Activated T-cell treated with anti-CD3 and anti-CD28 coated beads, Interleukin-2, amount 50 U/mL, for 1 hour (primary cell): ENCODE measurements around the gene FRMPD4.

Experiments
- DNase-seq: peaks from one replicate; pipeline ENCODE4 v3.0.0-alpha.2; 2020

The FRMPD4 gene

DNA sequence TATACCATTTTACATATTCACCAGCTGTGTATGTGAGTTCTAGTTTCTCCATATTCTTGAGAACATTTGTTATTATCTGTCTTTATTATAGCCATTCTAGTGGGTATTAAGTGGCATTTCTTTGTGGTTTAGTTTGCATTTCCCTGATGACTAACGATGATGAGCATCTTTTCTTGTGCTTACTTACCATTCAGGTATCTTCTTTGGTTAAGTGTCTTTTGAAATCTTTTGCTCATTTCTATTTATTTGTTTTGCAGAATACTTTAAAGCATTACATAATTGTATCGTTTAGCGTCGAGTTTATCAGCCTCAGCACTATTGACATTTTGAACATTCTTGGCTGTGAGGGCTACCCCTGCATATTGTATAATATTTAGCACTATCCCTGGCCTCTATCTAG is 85.4 kb downstream of the FRMPD4 start:
- no peak for DNase-seq

DNA sequence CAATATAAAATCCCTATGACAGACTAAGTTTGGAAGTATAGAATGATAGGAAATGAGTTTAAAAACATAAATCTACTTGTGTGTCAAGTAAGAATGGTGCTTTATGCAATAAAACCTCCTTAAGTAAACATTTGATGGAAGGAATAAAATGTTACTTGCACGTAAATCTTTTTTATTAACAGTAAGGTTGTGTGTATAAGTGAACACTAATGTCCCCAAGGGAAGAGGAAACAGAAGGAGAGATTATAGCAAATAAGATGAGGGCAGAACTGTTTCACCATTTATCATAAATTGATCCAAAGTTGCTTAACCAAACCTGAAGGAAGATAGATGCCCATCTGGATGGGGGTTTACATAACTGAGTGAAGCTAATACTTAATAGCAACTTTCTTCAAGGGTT is 86.8 kb downstream of the FRMPD4 start:
- no peak for DNase-seq

DNA sequence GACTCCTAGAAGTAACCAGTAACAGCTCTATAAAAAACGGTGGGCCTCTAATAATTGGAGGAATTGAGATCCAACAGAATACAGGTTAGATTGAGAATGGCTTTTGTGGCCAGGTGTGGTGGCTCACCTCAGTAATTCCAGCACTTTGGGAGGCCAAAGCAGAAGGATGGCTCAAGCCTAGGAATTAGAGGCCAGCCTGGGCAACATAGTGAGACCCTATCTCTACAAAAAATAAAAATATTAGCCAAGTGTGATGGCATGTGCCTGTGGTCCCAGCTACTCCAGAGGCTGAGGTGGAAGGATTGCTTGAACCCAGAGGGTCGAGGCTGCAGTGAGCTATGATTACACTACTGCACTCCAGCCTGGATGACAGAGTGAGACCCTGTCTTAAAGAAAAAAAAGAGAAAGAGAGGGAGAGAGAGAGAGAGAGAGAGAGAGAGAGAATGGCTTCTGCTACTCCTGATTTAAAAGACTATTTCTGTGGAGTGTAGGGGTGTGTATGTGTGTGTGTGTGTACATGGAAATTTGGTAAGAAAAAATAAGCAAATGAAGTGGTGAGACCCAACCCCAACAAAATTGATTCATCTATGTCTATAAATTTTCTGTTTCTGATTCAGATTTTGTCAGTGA is 89.3 kb downstream of the FRMPD4 start:
- no peak for DNase-seq

DNA sequence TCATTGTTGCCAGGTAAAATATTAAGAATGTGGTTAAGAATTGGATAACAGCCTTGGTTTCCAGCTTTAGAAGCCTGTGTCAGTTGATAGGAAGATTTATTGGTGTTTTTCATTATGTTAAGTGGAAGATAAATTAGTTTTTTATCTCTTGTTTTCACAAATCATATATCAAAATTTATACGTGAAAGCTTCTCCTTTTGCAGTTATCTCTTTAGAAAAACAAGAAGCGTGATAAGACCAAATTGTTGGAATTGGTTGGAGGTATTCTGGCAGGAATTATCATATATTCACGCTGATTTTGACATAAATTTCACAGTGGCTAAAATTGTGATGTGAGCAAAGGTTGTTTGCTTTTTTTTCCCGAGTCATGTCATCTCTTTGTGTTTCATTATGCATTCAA is 90.6 kb downstream of the FRMPD4 start:
- no peak for DNase-seq

DNA sequence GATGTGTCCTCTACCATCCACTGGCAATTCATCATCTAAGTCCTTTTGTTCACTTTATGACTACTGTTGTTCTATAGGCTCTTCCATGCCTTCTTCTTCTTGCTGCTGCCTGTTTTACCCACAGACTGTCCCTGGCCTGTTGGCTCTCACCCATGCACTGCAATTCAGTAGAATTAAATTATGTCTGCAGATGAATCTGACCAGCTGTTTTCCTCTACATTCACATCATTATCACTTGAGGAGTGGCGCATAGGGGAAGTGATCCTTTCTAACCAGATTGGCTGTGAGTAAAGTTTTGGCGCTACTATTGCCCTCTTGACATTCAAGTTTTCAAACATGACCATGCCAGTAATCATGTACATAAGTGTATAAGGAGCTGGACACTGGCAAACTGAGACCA is 91.7 kb downstream of the FRMPD4 start:
- no peak for DNase-seq

DNA sequence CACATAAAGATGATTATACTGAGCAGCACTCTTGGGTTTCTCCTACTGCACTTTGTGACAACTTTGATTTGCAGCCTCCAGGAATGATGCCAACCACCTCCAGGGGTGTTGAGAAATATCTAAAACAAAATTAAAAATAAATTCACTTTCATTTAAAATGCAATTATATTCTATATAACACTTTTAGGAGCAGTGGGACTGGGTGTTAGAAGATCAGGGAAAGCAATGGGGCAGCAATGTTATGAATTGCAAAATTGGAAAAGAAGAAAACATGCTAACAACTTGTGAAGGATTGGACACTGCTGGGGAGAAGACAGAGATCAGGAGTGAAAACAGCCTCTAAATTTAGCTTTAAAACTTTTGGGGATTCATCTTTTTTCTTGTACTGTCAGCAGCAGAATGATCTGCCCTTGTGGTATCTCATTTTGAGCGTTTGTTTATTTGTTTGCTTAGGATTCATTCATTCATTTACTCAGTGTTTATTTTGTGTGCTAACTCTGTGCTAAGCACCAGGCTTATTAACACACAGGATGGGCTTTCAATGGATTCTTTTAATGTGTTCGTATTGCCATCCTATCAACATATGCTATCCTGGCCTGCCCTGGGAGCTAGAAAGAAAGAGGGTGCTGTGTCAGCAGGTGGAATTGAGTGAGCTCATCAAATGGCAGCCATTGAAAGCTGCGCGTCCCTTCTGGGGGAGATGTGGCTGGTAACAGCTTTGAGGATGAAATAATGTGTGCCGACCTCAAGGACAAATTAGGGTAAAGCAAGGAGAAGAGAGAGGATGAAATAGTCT is 96.5 kb downstream of the FRMPD4 start:
- no peak for DNase-seq

DNA sequence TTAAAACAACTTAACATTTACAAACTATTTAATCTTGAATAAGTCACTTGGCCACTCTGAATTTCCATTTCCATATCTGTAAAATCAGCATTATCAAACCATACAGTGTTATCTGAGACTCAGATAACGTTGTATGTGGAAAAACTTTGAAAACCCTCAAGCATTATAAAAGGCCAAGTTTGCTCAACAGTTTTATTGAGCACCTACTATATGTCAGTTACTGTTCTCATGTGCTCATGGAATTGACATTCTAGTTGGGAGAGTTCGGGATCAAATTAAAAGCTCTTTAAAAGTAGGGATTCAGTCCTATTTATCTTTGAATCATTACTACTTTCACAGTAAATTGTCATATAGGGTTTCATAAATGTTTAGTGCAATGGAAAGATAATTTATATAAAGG is 97.9 kb downstream of the FRMPD4 start:
- no peak for DNase-seq

DNA sequence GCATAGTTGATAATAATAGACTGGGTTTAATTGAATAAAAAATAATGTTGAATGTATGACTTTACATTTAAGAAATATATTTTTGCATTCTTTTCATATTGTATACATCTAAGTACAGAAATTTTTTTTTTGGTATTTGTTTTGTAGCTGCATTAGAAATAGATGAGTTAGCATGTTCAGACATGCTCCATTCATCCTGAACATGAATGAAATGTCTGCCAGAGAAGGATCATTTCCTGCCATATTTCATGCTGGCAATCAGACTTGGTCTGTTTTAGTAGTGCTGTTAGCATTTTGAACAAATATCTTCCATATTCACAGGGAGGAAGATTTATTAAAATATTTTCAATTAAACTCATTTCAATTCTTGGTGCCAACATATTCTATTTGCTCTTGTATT is 98.9 kb downstream of the FRMPD4 start:
- DNase-seq: no peak

DNA sequence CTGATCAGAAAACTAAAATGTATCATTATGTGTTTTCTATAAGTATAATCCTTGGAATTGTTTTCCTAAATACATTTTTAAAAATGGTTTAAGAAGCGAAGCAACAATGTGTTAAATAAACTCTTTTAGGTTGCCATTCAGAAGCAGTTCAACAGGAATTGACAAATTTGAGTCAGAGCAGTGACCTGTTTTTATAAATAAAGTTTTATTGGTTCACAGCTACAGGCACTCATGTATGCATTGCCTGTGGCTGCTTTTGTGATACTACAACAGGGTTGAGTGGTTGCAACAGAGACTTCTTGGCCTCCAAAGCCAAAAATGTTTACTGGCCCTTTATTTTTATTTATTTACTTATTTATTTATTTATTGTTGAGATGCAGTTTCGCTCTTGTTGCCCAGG is 99.5 kb downstream of the FRMPD4 start:
- no peak for DNase-seq

DNA sequence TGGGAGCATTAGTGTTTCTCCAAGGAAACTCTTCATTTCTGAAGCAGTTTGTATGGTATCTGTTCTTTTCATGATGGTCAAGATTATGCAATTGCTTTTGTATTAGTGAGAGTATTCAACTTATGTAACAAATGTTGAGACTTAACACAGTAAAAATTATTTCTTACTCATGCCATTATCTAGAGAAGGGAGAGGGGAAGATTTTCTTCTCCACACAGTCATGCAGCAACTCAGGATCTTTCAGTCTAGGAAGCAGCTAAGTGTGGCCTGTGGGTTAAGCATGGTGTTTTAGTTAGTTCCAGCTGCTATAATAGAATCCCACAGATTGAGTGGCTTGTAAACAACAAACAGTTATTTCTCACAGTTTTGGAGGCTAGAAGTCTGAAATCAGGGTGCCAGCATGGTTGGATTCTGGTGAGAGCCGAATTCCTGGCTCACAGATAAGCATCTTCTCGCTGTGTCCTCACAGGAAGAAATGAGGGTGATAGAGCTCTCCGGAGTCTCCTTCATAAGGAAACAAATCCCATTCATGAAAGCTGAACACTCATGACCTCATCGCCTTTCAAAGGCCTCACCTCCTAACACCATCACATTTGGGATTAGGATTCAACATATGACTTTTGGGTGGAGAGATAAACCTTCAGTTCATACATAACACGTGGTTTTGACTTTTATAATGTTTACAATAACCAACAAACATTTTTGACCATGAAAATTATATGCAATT is 101.2 kb downstream of the FRMPD4 start:
- no peak for DNase-seq

DNA sequence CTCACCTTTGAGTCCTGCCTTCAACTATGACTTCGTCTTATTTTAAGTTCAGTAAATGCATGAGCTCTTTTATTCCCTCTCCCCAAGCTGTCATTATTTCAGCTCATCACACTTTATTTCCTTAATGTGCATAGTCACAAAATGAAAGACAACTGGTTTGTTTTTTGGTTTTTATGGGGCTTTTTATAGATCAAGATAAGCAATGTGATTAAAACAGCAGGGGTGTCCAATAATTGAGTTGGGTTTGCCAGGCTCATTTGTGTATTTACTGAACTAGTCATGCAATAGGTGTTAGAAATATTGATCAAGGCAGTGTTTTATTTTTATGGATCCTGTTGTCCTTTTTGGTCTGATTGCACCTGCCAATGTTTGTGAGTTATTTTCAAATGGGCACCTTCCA is 102.2 kb downstream of the FRMPD4 start:
- no peak for DNase-seq

DNA sequence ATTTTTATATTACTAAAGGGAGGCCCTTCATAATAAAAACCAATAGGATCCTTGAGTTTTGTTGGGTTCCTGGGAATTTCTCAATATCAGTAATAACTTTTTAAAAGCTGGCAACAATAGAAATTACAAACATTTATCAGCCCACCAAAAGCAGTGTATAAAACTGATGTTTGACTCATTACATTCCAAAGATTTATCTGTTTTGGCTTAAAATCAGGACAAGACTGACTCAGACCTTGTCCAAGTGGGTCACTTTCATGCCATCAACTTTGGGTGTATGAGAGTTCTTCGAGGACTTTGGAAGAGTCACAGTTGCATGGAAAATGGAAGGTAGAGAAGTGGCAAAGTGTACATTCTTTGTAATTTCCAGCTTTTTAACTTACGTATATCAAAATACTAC is 102.8 kb downstream of the FRMPD4 start:
- no peak for DNase-seq

DNA sequence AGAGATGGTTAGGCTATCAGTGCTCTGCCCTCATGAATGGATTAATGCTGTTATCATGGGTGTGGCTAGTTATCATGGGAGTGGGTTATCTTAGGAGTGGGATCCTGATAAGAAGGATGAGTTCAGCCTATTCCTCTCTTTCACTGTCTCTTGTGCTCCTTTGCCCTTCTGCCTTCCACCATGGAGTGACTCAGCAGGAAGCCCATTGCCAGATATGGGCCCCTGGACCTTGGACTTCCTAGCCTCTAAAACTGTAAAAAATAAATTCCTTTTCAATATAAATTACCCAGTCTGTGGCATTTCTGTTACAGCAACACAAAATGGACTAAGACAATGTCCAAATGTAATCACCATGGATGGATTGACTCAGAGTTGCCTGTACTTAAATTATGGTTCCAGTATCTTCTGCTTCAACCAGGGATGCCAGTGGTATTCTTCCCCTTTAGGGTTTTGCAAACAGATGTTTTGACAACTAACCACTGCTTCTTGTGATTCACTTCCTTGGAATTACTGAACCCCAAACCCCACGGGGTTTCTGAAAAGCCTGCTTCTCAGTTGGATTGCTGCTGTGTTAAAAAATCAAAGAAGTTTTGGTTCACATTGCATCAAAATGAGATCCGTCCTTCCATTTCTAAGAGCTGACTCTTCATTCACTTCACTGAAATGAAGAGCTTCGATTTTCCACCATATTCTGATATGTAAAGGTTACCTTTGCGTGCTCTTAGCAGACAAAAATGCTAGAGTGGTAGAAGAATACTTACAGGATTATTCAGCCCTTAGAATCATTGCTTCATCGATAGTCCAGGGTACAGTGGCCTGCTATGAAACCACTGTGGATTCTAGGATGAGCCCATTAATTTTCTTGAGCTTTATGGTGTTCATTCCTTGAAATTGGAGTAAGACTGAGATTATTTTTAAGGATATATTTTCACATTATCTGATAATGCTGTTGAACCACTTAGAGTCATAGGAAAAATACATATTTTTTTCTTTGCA is 107.7 kb downstream of the FRMPD4 start:
- no peak for DNase-seq

DNA sequence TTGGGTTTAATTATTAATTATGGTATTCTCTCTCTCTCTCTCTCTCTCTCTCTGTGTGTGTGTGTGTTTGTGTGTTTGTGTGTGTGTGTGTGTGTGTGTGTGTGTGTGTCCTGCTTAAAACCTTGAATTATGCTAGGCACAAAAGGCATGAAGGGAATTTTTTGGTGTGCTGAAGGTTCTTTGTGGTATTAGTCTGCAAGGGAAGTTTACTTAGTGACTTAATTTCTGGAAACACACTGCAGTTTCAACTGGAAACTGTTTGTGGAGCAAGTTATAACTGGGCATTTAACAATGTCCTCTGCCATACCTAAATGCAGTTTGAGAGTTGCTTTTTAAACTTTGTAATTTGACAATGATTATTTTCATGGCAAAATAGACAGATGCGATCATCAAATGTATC is 111.7 kb downstream of the FRMPD4 start:
- DNase-seq: no peak

DNA sequence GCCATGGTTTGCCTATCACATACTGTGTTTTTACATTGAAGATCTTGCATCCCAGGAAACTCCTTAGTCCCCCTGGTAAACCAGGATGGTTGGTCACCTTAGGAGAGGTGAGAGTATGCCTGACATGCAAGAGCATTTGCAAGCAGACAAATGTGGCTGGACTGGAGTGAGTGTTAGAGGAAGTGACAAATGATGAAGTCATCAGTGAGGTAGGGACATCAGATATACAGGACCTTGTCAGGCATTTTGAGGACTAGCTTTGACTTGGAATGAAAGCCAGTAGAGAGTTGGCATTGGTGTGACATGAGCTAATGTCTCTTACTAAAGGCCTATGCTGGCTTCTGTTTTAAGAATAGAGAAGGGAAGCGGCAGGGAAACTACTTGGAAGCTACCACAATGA is 124.9 kb downstream of the FRMPD4 start:
- no peak for DNase-seq

DNA sequence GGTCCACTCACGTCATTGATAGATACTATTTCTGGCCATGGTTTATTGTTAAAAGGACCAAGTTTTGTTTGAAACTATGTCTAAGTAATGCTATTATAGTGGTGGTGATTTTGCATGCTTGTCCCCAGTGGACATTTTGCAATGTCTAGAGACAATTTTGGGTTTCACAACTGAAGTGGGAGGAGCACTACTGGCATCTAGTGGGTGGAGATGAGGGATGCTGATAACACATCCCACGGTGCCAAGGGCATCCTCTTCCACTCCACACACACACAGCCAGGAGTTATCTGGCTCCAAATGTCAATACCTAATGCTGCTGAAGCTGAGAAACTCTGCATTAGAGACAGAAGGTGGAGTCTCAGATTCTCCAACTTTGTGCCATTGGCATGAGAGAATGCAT is 131.2 kb downstream of the FRMPD4 start:
- no peak for DNase-seq

DNA sequence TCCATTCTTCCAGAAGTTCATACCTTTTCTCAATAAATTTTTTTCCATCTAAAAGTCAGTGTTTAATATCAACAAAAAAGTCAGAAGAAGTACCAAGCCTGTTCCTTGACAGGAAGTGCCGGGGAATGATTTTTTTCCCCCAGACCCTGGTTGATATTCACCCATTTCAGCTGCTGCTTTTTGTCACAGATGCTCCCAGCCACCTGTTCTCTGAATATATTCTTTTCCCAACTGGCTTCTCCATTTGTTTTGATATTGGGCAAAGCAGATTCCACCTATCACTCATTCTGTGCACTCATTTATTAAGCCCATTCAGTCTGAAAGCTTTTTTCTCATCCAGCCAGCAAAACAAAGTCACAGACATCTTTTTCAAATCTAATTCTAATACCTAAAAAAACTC is 139.9 kb downstream of the FRMPD4 start:
- no peak for DNase-seq

DNA sequence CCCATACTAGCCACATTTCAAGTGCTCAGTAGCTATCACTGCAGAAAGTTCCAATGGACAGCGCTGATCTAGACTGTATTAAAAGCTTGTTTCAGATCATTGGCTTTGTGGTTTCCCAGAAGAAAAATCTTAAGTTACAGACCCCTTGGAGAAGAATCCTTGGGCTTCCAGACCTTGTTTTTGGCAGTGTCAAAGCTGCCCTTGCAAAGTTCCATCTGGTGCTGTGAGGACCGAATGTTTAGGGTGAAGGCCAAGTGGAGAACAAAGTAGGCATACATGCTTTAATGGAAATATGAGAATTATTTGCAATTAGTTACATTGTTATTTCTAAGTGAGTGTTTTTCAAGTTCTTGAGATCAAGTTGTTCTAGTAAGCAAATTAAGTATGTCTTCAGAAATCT is 144.7 kb downstream of the FRMPD4 start:
- DNase-seq: no peak

DNA sequence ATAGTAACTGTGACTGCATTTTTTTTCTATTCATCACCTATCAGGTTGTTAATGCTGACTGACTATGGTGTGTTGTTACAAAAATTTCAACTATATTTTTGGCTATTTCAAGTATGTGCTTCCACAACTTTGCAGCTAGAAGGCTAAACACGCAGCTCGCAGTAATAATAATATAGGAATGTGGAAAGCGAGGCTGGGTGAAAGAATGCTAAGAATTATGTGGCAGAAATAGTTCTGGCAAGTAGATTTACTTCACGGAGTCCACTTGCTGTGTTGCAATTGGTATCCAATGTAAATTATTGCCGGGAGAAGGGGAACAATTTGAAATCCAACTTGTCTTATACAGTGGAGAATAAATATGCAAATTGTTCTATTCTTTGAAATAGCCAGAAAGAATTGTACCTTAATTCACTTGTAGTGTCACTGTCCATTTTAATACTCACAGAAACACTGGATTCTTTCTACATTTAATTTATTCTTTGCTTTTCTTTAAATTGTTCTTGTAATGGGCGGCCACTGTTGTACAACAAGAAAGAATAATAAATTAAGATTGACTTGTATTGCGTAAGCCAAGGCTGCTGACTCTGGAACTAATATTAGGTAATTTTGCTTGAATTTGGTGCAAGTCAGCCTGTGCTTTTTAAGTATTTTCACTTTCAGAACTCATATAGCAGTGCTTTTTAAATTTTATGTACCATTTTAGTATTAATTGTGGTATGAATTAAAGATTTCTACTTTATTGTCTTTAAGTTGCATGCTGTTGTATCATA is 154.9 kb downstream of the FRMPD4 start:
- no peak for DNase-seq

DNA sequence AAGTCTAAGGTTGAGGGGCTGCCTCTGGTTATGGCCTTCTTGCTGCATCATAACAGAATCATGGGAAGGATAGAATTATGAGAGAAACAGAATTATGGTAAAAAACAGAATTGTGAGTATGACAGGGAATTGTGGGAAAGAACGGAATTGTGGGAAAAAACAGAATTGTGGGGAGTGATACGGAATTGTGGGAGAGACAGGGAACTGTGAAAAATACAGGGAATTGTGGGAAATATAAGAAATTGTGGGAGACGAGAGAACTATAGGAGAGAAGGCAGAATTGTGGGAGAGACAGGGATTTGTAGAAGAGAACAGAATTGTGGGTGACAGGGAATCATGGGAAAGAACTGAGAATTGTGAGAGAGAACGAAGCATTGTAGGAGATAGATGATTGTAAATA is 159.1 kb downstream of the FRMPD4 start:
- no peak for DNase-seq

DNA sequence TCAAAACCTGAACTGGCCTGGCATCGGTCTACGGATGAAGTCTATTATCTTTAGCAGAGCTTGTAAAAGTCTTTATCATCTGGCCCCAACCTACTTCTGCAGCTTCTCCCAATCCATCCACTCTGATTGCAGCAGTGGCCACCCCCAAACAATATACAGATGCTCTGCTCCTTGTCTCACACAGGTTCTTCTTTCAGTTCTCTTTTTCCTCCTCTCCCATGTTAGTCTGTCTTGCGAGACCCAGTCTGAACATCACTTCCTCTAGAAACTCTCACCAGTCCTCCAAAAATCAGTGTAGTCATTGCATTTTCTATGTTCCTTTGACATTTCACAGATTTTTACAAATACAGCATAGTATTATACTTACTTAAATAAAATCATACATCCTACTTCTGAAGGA is 163.0 kb downstream of the FRMPD4 start:
- DNase-seq: no peak

DNA sequence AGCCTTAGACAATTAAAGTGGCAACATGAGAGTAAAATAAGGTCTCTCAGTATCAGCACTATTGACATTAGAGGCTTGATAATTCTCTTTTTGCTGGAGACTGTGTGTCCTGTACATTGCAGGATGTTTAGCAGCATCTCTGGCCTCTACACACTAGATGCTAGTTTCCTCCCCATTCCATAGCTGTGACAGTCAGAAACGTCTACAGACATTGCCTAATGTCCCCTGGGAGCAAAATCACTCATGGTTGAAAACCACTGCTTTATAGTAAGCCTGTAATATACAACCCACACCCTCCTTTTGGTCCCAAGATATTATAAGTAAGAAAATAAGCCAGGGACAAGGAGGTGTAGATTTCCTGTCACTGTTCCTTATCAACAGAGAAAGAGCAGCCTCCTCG is 166.0 kb downstream of the FRMPD4 start:
- no peak for DNase-seq
